SK-N-SH (cell line): ENCODE results near the gene BEST3. TPM values are rescaled to one million over a fixed set of nuclear protein-coding genes. Genes with fewer than 3 reads are reported as not detected.
A peak's percentile ranks its signal among the peaks of the same experiment; 100 is the strongest.

Source experiments
- CTCF ChIA-PET: fragments of 300-600, 350-600 bp; formaldehyde crosslinking; extraction: SDS; loops from one replicate; lab custom pipeline; 2021; lab: Yijun Ruan, JAX
- POLR2A ChIA-PET: fragments of 350-600 bp; sonication (Branson Sonifier 250); formaldehyde crosslinking; extraction: SDS; loops from one replicate; lab custom pipeline; 2020; ENCODE audit warnings: antibody characterized with exemption, inconsistent platforms; lab: Yijun Ruan, JAX
- DNase-seq: peaks from one replicate; pipeline ENCODE4 v3.0.0; 2012
- H2AFZ ChIP-seq: fragments of 200-600 bp; sonication (generic); 2 replicates; pipeline ENCODE4 v1.8.1; 2016; ENCODE audit warnings: antibody characterized with exemption, mild to moderate bottlenecking, low read depth
- H3F3A ChIP-seq: fragments of 200-600 bp; sonication (generic); replicated peaks from 2 replicates; pipeline ENCODE3; 2016; ENCODE audit warnings: antibody characterized with exemption, mild to moderate bottlenecking; ENCODE audit not compliant: insufficient read depth
- H3K27ac ChIP-seq, 2 experiments: fragments of 200-500 bp in 1 of 2; fragments of 200-600 bp in 1 of 2; sonication (Bioruptor generic) in 1 of 2; sonication (generic), shearing (Covaris generic) in 1 of 2; 2 replicates each; pipeline versions ENCODE4 v1.5.1 to v1.6.1; 2014 to 2016; ENCODE audit warnings: low read depth in 2 of 2, inconsistent platforms in 1 of 2, low read length in 1 of 2, mild to moderate bottlenecking in 1 of 2, mixed read lengths in 1 of 2
- H3K27me3 ChIP-seq: fragments of 200-600 bp; sonication (generic), shearing (Covaris generic); 2 replicates; pipeline ENCODE4 v1.6.1; 2016; ENCODE audit warnings: mixed run types; ENCODE audit not compliant: insufficient read depth
- H3K36me3 ChIP-seq, 2 experiments: fragments of 200-500 bp in 1 of 2; fragments of 200-600 bp in 1 of 2; sonication (Bioruptor generic) in 1 of 2; sonication (generic) in 1 of 2; replicated peaks in 1 of 2; 2 replicates each; pipeline versions ENCODE3 to v1.5.1; 2014 to 2016; ENCODE audit warnings: low read length in 1 of 2, mild to moderate bottlenecking in 1 of 2; ENCODE audit not compliant: insufficient read depth in 2 of 2, control insufficient read depth in 1 of 2
- H3K4me1 ChIP-seq, 2 experiments: fragments of 200-500 bp in 1 of 2; fragments of 200-600 bp in 1 of 2; sonication (Bioruptor generic) in 1 of 2; sonication (generic), shearing (Covaris generic) in 1 of 2; 2 replicates each; pipeline versions ENCODE4 v1.5.1 to v1.6.1; 2014 to 2016; ENCODE audit warnings: low read depth in 1 of 2, low read length in 1 of 2, mixed run types in 1 of 2; ENCODE audit not compliant: insufficient read depth in 2 of 2, control insufficient read depth in 1 of 2
- H3K4me2 ChIP-seq: fragments of 200-600 bp; sonication (generic), shearing (Covaris generic); 2 replicates; pipeline ENCODE4 v1.6.1; 2017; ENCODE audit warnings: mixed run types
- H3K4me3 ChIP-seq, 2 experiments: fragments of 200-500 bp in 1 of 2; fragments of 200-600 bp in 1 of 2; sonication (Bioruptor generic) in 1 of 2; sonication (generic), shearing (Covaris generic) in 1 of 2; 2 replicates each; pipeline versions ENCODE4 v1.5.1 to v1.8.1; 2014 to 2016; ENCODE audit warnings: low read depth in 2 of 2, inconsistent platforms in 1 of 2, low read length in 1 of 2, mild to moderate bottlenecking in 1 of 2, mixed read lengths in 1 of 2, moderate library complexity in 1 of 2
- H3K79me2 ChIP-seq: fragments of 200-600 bp; sonication (generic); 2 replicates; pipeline ENCODE4 v1.8.1; 2017; ENCODE audit warnings: mild to moderate bottlenecking; ENCODE audit not compliant: insufficient read depth
- H3K9ac ChIP-seq: fragments of 200-600 bp; sonication (generic); 2 replicates; pipeline ENCODE4 v1.6.1; 2017; ENCODE audit warnings: mixed run types
- H3K9me2 ChIP-seq: fragments of 200-600 bp; sonication (generic); 2 replicates; pipeline ENCODE4 v1.6.1; 2017; ENCODE audit warnings: mixed run types
- H3K9me3 ChIP-seq: fragments of 200-600 bp; sonication (generic); 2 replicates; pipeline ENCODE4 v1.6.1; 2017; ENCODE audit warnings: mixed run types, mild to moderate bottlenecking, moderate library complexity
- H4K20me1 ChIP-seq: fragments of 200-600 bp; sonication (generic); 2 replicates; pipeline ENCODE4 v1.6.1; 2017; ENCODE audit warnings: mild to moderate bottlenecking, mixed run types; ENCODE audit not compliant: insufficient read depth
- CTCF ChIP-seq: fragments of 200-600 bp; sonication (generic); IDR thresholded peaks from 2 replicates; pipeline ENCODE4 v1.6.1; 2017; ENCODE audit warnings: antibody characterized with exemption, mild to moderate bottlenecking, moderate library complexity
- EP300 ChIP-seq, 2 experiments: IDR thresholded peaks; 2 replicates each; pipeline versions ENCODE4 v1.4.0 to v1.6.1; 2012; ENCODE audit warnings: borderline replicate concordance in 1 of 2, low read depth in 1 of 2, low read length in 1 of 2
- GATA2 ChIP-seq: sonication (generic); formaldehyde crosslinking; IDR thresholded peaks from 2 replicates; pipeline ENCODE4 v1.5.0; 2020; ENCODE audit warnings: mild to moderate bottlenecking, missing genetic modification reagents
- MAX ChIP-seq: IDR thresholded peaks from 2 replicates; pipeline ENCODE4 v1.4.0; 2012; ENCODE audit warnings: low read depth
- MXI1 ChIP-seq: IDR thresholded peaks from 2 replicates; pipeline ENCODE4 v1.6.1; 2012; ENCODE audit warnings: mild to moderate bottlenecking, low read depth, low read length, improper control_type of control experiment
- RCOR1 ChIP-seq: fragments of 150-350 bp; IDR thresholded peaks from 2 replicates; pipeline ENCODE4 v1.6.1; 2017; ENCODE audit warnings: antibody characterized with exemption, low read length
- RFX5 ChIP-seq: IDR thresholded peaks from 2 replicates; pipeline ENCODE4 v1.6.1; 2012; ENCODE audit warnings: mild to moderate bottlenecking, improper control_type of control experiment, low read length
- RXRA ChIP-seq: IDR thresholded peaks from 2 replicates; pipeline ENCODE4 v1.4.0; 2012; ENCODE audit warnings: low read depth, mild to moderate bottlenecking, borderline replicate concordance
- TAF1 ChIP-seq: IDR thresholded peaks from 2 replicates; pipeline ENCODE4 v1.6.1; 2012; ENCODE audit warnings: low read depth, mild to moderate bottlenecking, low read length, moderate library complexity, borderline replicate concordance
- TEAD4 ChIP-seq: IDR thresholded peaks from 2 replicates; pipeline ENCODE4 v1.4.0; 2012; ENCODE audit warnings: mild to moderate bottlenecking, borderline replicate concordance; ENCODE audit not compliant: insufficient read depth
- WGBS: methylation state at CpG from one replicate; pipeline ENCODE4 v1.1.6; 2017; ENCODE audit warnings: low lambda C conversion rate; 5-methylcytosine and 5-hydroxymethylcytosine counted together
- polyA plus RNA-seq, 3 experiments: library from polyadenylated mRNA; depleted of rRNA; stranded (reverse); fragments of >200 nt; gene quantifications; 2 replicates each; pipeline ENCODE4 v1.2.3, GENCODE V29; 2012

BEST3 gene
- polyA plus RNA-seq, 1 of the 3 experiments (the other 2 are of a cell fraction) = 0.48 TPM

DNA sequence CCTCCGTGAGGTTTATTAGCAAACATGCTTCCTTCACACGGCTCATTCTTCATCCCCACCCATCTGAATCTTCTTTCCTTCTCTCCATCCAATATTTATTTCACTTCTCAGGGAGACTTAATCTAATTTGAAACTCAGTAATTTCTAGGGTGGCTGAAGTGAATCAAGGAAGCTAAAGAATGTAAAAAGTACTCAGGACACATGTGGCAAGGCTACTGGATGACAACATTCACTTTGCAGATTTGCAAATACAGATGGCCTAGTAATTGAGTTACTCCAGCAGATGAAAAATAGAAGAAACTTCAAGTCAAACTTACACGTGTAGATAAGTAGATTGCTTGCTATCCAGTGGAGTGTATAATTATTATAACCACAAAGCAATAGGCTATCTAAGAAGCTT is 15.4 kb upstream of the BEST3 start:
- Histone ChIP-seq H3K27me3 (no peaks in the 10 kb centered on the region), H3K4me2 (no peak overlapping the region), H3K27ac (no peak overlapping the region), H3K36me3 (no peaks in the 10 kb centered on the region), H3K9ac (no peak overlapping the region), H2AFZ (no peak overlapping the region), H3K9me3 (no peaks in the 10 kb centered on the region), H4K20me1 (no peaks in the 10 kb centered on the region), H3K4me1 (peaks cover 0 to 5% of the 10 kb centered on the region in 2 experiments; a peak in 1 of 4 replicates), H3K79me2 (no peaks in the 10 kb centered on the region), H3F3A (no peaks in the 10 kb centered on the region), H3K4me3 (no peak overlapping the region), H3K9me2 (no peaks in the 10 kb centered on the region)
- ChIA-PET CTCF (interaction anchor here (1.5 kb wide), 1 partner anchor 24 kb away, joined by 4 read pairs; no protein-coding TSS in a partner anchor), POLR2A (no interaction called here)
- TF ChIP-seq EP300 (IDR thresholded peaks at IDR 0.05; ENCODE audit: borderline replicate concordance in 1 of 2, low read depth in 1 of 2, low read length in 1 of 2) = peak in 1 of 2 experiments; percentile 10; a peak in 1 of 4 replicates
- TF ChIP-seq MXI1 = 0 out of 2 replicates have a peak, but pooled peaks have one; percentile 31
- no peak for TF ChIP-seq RXRA
- peak; percentile 15 for DNase-seq
- WGBS = 49% methylated on average over 3 of the region's 3 CpGs

- Histone ChIP-seq H3K9me2 (no peaks in the 10 kb centered on the region), H3K79me2 (no peaks in the 10 kb centered on the region), H3F3A (no peaks in the 10 kb centered on the region), H3K27me3 (no peaks in the 10 kb centered on the region), H3K9me3 (no peaks in the 10 kb centered on the region), H3K4me2 (no peak overlapping the region), H3K4me3 (no peak overlapping the region), H3K27ac (no peak overlapping the region), H3K36me3 (no peaks in the 10 kb centered on the region), H4K20me1 (no peaks in the 10 kb centered on the region), H3K9ac (no peak overlapping the region), H3K4me1 (peaks cover 0 to 2% of the 10 kb centered on the region in 2 experiments; a peak in 1 of 4 replicates), H2AFZ (no peak overlapping the region)
- ChIA-PET POLR2A (no interaction called here), CTCF (interaction anchor here (1.2 kb wide), 1 partner anchor 73 kb away, joined by 4 read pairs; no protein-coding TSS in a partner anchor)
- TF ChIP-seq GATA2 (CRISPR knock-in tag) = no peak
- no peak for TF ChIP-seq RFX5
- no peak for TF ChIP-seq MAX
- TF ChIP-seq TAF1 = no peak
- no peak for TF ChIP-seq TEAD4
- no peak for TF ChIP-seq RCOR1
- TF ChIP-seq RXRA = no peak
- TF ChIP-seq MXI1 = no peak
- WGBS = 96% methylated on average over 2 of the region's 2 CpGs
- no peak for DNase-seq
Measured at GRCh38 chr12:69712826-69713225, 13.7 kb upstream of the BEST3 start.

- WGBS = 76% methylated on average over 3 of the region's 3 CpGs
- no peaks in the 10 kb centered on the region for H3K79me2 ChIP-seq
- DNase-seq = no peak
- CTCF ChIA-PET = interaction anchor here (0.6 kb wide), 1 partner anchor 13 kb away, joined by 3 read pairs; no protein-coding TSS in a partner anchor
- no peak overlapping the region for H2AFZ ChIP-seq
- no peaks in the 10 kb centered on the region for H3K4me1 ChIP-seq
- peak; percentile 34; the same call in 1 of the 2 replicates for TF ChIP-seq CTCF
- TF ChIP-seq MXI1 = no peak
- H3K9me2 ChIP-seq = no peaks in the 10 kb centered on the region
- H3K4me3 ChIP-seq = no peak overlapping the region
- no peaks in the 10 kb centered on the region for H3K9me3 ChIP-seq
- no peak overlapping the region for H3K9ac ChIP-seq
- no peak overlapping the region for H3K4me2 ChIP-seq
- H4K20me1 ChIP-seq = no peaks in the 10 kb centered on the region
- no peaks in the 10 kb centered on the region for H3K36me3 ChIP-seq
- H3K27ac ChIP-seq = no peak overlapping the region
- POLR2A ChIA-PET = no interaction called here
- no peaks in the 10 kb centered on the region for H3K27me3 ChIP-seq
- H3F3A ChIP-seq = no peaks in the 10 kb centered on the region
Measured at GRCh38 chr12:69708649-69709048, 9.5 kb upstream of the BEST3 start.
